ENCODE measurements around the gene IRF2BPL. TPM values are rescaled to one million over a fixed set of nuclear protein-coding genes. Genes with fewer than 3 reads are reported as not detected.

The IRF2BPL gene
- total and polyA plus RNA-seq, 2 of the 8 experiments (the other 6 are each of a cell fraction or from before 2014, with no cell fraction given) = 18.8 to 57.0 TPM

- TF ChIP-seq HDAC2 (IDR thresholded peaks at IDR 0.05; ENCODE audit: borderline replicate concordance in 1 of 2, low read depth in 2 of 2, low read length in 2 of 2) = no peak
- TF ChIP-seq CBX8 (IDR thresholded peaks at IDR 0.05; ENCODE audit: borderline replicate concordance, low read depth, low read length) = no peak
- no peak for TF ChIP-seq E2F6 (IDR thresholded peaks at IDR 0.05)
- TF ChIP-seq RBBP5 (IDR thresholded peaks at IDR 0.05; ENCODE audit: borderline replicate concordance, low read depth, low read length) = no peak
- TF ChIP-seq PHF8 (conservative IDR thresholded peaks at IDR 0.05; ENCODE audit: low read depth, low read length) = no peak
- TF ChIP-seq POLR2AphosphoS5 (IDR thresholded peaks at IDR 0.05; ENCODE audit: low read depth, low read length) = no peak
- TF ChIP-seq ATF2 (IDR thresholded peaks at IDR 0.05; ENCODE audit: low read length) = no peak
- TF ChIP-seq SP4 (IDR thresholded peaks at IDR 0.05; ENCODE audit: low read length) = no peak
These were observed 9.7 kb downstream of the IRF2BPL start (continued) for GRCh38 chr14:77018785-77019184.
